Measurements from ENCODE around the gene OLFM2. TPM values are rescaled to one million over a fixed set of nuclear protein-coding genes. Genes with fewer than 3 reads are reported as not detected.

OLFM2 gene
- total RNA-seq, 1 experiment from 2014 or later, result 75.6 TPM

DNA sequence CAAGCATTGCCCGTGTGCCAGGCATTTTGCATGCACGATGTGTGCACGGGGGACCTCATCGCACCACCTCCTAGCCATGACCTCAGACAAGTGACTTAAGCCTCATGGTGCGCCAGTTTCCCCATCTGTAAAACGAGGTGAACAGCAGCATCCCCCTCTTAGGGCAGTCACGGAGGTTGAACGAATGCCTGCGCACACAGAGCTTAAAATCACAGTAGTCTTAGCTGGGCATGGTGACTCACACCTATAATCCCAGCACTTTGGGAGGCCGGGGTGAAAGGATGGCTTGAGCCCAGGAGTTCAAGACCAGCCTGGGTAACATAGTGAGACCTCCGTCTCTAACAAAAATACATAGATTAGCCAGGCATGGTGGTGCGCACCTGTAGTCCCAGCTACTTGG lies 52.6 kb downstream of the OLFM2 start:
- DNase-seq, result no peak
- H3K27ac Mint-ChIP-seq, result peak overlapping the region; percentile 31 to 82 (median 70); a peak in 5 of 7 replicates
- Histone ChIP-seq H3K9me3 (ENCODE audit: control insufficient read depth, low read depth, low read length) (no peaks in the 10 kb centered on the region), H4K91ac (ENCODE audit: insufficient read length, low read depth, low read length) (no peak overlapping the region), H3K14ac (ENCODE audit: insufficient read depth, low read length) (no peak overlapping the region), H3K23me2 (ENCODE audit: insufficient read length, low read depth, low read length, poor library complexity, severe bottlenecking) (no peaks in the 10 kb centered on the region), H3K4ac (ENCODE audit: low read depth, low read length) (no peak overlapping the region), H3T11ph (ENCODE audit: low read length) (no peak overlapping the region), H4K8ac (replicated peaks; ENCODE audit: insufficient read length, low read depth, low read length) (no peak overlapping the region), H3K56ac (ENCODE audit: insufficient read length, low read depth, low read length) (no peak overlapping the region), H3K23ac (ENCODE audit: insufficient read length, low read depth, low read length) (no peak overlapping the region), H3K9ac (ENCODE audit: extremely low read depth, insufficient read length, low read length) (no peak overlapping the region), H4K5ac (ENCODE audit: insufficient read length, low read depth, low read length) (no peak overlapping the region), H2BK12ac (ENCODE audit: insufficient read length, low read depth, low read length) (no peak overlapping the region), H3K18ac (ENCODE audit: insufficient read length, low read depth, low read length) (no peak overlapping the region), H2AFZ (ENCODE audit: low read length) (no peak overlapping the region), H2BK20ac (ENCODE audit: low read depth, low read length, poor library complexity, severe bottlenecking) (no peak overlapping the region), H3K4me2 (ENCODE audit: insufficient read depth, insufficient read length, low read length) (no peak overlapping the region), H2BK15ac (ENCODE audit: low read depth, low read length) (no peak overlapping the region), H2BK5ac (ENCODE audit: insufficient read length, low read length) (no peak overlapping the region), H4K20me1 (ENCODE audit: control insufficient read depth, insufficient read depth, insufficient read length) (no peaks in the 10 kb centered on the region), H3K27ac (ENCODE audit: insufficient read length, low read depth, low read length) (no peak overlapping the region), H3K27me3 (ENCODE audit: insufficient read depth, low read length) (no peaks in the 10 kb centered on the region), H2BK120ac (ENCODE audit: low read depth, low read length, poor library complexity, severe bottlenecking) (no peak overlapping the region), H2AK5ac (ENCODE audit: insufficient read length, low read length) (no peak overlapping the region), H3K79me1 (ENCODE audit: insufficient read depth, low read depth, low read length, poor library complexity, severe bottlenecking) (no peaks in the 10 kb centered on the region), H3K4me1 (ENCODE audit: insufficient read depth, low read length) (no peaks in the 10 kb centered on the region), H3K79me2 (ENCODE audit: insufficient read depth, low read length) (no peaks in the 10 kb centered on the region)
- H3K36me3 Mint-ChIP-seq (ENCODE audit: insufficient read depth in 1 of 3, low read depth in 3 of 3), result peaks cover 0 to 4% (median 4%) of the 10 kb centered on the region in 3 experiments; a peak in 4 of 7 replicates
- no peak overlapping the region for H3K4me3 Mint-ChIP-seq
- WGBS (ENCODE audit: extremely low coverage, insufficient read length, low lambda C conversion rate), result no CpG with 5 or more reads among the region's 12 CpGs
- TF ChIP-seq, protein P1, sequence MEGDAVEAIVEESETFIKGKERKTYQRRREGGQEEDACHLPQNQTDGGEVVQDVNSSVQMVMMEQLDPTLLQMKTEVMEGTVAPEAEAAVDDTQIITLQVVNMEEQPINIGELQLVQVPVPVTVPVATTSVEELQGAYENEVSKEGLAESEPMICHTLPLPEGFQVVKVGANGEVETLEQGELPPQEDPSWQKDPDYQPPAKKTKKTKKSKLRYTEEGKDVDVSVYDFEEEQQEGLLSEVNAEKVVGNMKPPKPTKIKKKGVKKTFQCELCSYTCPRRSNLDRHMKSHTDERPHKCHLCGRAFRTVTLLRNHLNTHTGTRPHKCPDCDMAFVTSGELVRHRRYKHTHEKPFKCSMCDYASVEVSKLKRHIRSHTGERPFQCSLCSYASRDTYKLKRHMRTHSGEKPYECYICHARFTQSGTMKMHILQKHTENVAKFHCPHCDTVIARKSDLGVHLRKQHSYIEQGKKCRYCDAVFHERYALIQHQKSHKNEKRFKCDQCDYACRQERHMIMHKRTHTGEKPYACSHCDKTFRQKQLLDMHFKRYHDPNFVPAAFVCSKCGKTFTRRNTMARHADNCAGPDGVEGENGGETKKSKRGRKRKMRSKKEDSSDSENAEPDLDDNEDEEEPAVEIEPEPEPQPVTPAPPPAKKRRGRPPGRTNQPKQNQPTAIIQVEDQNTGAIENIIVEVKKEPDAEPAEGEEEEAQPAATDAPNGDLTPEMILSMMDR (conservative IDR thresholded peaks at IDR 0.05), result no peak
- H3K4me1 Mint-ChIP-seq, result peaks cover 8 to 10% of the 10 kb centered on the region in 2 experiments
- no peaks in the 10 kb centered on the region for H3K9me3 Mint-ChIP-seq
- no peaks in the 10 kb centered on the region for H3K27me3 Mint-ChIP-seq (ENCODE audit: low read depth)
